GM23338 (cell line): Measurements from ENCODE around the gene CRKL. TPM values are rescaled to one million over a fixed set of nuclear protein-coding genes. Genes with fewer than 3 reads are reported as not detected.

Experiments used
- CREB1 ChIP-seq: fragments of 250-450 bp; sonication (Bioruptor Pico); IDR thresholded peaks from 2 replicates; pipeline ENCODE4 v1.5.0; 2020; ENCODE audit warnings: low read depth, mild to moderate bottlenecking, moderate library complexity
- EZH2 ChIP-seq: fragments of 200-600 bp; sonication (generic); IDR thresholded peaks from one replicate; pipeline ENCODE4 v1.8.0; 2017; ENCODE audit warnings: antibody characterized with exemption, mild to moderate bottlenecking, low read depth; ENCODE audit not compliant: unreplicated experiment
- NANOG ChIP-seq: IDR thresholded peaks from 2 replicates; pipeline ENCODE4 v1.6.1; 2016; ENCODE audit warnings: antibody characterized with exemption, borderline replicate concordance
- POLR2AphosphoS5 ChIP-seq: IDR thresholded peaks from 2 replicates; pipeline ENCODE4 v1.6.1; 2016; ENCODE audit warnings: antibody characterized with exemption, low read depth
- REST ChIP-seq: IDR thresholded peaks from one replicate; pipeline ENCODE4 v1.6.1; 2018; ENCODE audit warnings: antibody characterized with exemption; ENCODE audit not compliant: unreplicated experiment
- polyA plus RNA-seq: library from polyadenylated mRNA; unstranded; fragments of >200 nt; fragmentation: Nextera tagmentation; extraction: Ambion mirVana; gene quantifications from 2 replicates; pipeline ENCODE4 v1.2.1, GENCODE V29; 2016
- total RNA-seq: library from RNA; depleted of rRNA; stranded (reverse); fragments of >200 nt; shearing (Covaris generic); gene quantifications from 2 replicates; pipeline ENCODE4 v1.2.3, GENCODE V29; 2014
- TF ChIP-seq, protein P1 (sequence below): fragments of 250-450 bp; sonication (Bioruptor Pico); IDR thresholded peaks from 2 replicates; pipeline ENCODE4 v1.5.0; 2020; ENCODE audit warnings: mild to moderate bottlenecking, moderate library complexity

The CRKL gene
- total and polyA plus RNA-seq, 2 experiments from 2014 or later, result 39.5 to 104 TPM

DNA sequence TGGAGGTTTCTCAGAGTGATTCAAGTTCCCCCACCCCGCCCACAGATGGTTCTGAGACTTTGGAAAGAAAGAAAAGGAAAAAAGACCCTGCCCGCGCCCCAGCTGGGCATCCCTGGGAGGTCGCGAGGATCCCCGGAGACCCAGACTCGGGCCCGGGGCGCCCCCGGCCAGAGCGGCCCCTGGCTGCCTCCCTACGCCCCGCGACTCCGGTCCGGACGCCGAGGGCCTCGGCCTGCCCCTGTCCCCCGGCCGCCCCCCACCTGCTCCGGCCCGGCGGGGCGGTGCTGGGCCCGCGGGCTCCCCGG is 47.5 kb downstream of the CRKL start (continued):
- TF ChIP-seq, protein P1, sequence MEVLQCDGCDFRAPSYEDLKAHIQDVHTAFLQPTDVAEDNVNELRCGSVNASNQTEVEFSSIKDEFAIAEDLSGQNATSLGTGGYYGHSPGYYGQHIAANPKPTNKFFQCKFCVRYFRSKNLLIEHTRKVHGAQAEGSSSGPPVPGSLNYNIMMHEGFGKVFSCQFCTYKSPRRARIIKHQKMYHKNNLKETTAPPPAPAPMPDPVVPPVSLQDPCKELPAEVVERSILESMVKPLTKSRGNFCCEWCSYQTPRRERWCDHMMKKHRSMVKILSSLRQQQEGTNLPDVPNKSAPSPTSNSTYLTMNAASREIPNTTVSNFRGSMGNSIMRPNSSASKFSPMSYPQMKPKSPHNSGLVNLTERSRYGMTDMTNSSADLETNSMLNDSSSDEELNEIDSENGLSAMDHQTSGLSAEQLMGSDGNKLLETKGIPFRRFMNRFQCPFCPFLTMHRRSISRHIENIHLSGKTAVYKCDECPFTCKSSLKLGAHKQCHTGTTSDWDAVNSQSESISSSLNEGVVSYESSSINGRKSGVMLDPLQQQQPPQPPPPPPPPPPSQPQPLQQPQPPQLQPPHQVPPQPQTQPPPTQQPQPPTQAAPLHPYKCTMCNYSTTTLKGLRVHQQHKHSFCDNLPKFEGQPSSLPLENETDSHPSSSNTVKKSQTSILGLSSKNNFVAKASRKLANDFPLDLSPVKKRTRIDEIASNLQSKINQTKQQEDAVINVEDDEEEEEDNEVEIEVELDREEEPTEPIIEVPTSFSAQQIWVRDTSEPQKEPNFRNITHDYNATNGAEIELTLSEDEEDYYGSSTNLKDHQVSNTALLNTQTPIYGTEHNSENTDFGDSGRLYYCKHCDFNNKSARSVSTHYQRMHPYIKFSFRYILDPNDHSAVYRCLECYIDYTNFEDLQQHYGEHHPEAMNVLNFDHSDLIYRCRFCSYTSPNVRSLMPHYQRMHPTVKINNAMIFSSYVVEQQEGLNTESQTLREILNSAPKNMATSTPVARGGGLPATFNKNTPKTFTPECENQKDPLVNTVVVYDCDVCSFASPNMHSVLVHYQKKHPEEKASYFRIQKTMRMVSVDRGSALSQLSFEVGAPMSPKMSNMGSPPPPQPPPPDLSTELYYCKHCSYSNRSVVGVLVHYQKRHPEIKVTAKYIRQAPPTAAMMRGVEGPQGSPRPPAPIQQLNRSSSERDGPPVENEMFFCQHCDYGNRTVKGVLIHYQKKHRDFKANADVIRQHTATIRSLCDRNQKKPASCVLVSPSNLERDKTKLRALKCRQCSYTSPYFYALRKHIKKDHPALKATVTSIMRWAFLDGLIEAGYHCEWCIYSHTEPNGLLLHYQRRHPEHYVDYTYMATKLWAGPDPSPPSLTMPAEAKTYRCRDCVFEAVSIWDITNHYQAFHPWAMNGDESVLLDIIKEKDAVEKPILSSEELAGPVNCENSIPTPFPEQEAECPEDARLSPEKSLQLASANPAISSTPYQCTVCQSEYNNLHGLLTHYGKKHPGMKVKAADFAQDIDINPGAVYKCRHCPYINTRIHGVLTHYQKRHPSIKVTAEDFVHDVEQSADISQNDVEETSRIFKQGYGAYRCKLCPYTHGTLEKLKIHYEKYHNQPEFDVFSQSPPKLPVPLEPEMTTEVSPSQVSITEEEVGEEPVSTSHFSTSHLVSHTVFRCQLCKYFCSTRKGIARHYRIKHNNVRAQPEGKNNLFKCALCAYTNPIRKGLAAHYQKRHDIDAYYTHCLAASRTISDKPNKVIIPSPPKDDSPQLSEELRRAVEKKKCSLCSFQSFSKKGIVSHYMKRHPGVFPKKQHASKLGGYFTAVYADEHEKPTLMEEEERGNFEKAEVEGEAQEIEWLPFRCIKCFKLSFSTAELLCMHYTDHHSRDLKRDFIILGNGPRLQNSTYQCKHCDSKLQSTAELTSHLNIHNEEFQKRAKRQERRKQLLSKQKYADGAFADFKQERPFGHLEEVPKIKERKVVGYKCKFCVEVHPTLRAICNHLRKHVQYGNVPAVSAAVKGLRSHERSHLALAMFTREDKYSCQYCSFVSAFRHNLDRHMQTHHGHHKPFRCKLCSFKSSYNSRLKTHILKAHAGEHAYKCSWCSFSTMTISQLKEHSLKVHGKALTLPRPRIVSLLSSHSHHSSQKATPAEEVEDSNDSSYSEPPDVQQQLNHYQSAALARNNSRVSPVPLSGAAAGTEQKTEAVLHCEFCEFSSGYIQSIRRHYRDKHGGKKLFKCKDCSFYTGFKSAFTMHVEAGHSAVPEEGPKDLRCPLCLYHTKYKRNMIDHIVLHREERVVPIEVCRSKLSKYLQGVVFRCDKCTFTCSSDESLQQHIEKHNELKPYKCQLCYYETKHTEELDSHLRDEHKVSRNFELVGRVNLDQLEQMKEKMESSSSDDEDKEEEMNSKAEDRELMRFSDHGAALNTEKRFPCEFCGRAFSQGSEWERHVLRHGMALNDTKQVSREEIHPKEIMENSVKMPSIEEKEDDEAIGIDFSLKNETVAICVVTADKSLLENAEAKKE (CRISPR knock-in tag), result no peak
- no peak for TF ChIP-seq POLR2AphosphoS5
- TF ChIP-seq REST, result no peak
- TF ChIP-seq EZH2, result no peak
- no peak for TF ChIP-seq NANOG
- no peak for TF ChIP-seq CREB1
